Measurements from ENCODE around the gene ROCK2. TPM values are rescaled to one million over a fixed set of nuclear protein-coding genes. Genes with fewer than 3 reads are reported as not detected.

The ROCK2 gene
- total RNA-seq, 1 experiment from 2014 or later: 25.9 TPM

- CTCF ChIA-PET: no interaction called here
- Mint-ChIP-seq H3K4me3 (no peak overlapping the region), H3K27me3 (ENCODE audit: low read depth) (no peaks in the 10 kb centered on the region), H3K27ac (no peak overlapping the region), H3K9me3 (peaks cover 4% of the 10 kb centered on the region; the same call in 1 of the 2 replicates), H3K4me1 (no peaks in the 10 kb centered on the region), H3K36me3 (peaks cover 49% of the 10 kb centered on the region)
- POLR2A ChIA-PET: no interaction called here
- DNase-seq (ENCODE audit: low spot score) (no peak), ATAC-seq (no peak)
- TF ChIP-seq ZNF232 (CRISPR knock-in tag; IDR thresholded peaks at IDR 0.05) (no peak), PRDM15 (CRISPR knock-in tag; IDR thresholded peaks at IDR 0.05) (no peak), ZNF281 (CRISPR knock-in tag; IDR thresholded peaks at IDR 0.05) (no peak), ZNF263 (CRISPR knock-in tag; IDR thresholded peaks at IDR 0.05; ENCODE audit: low read depth) (no peak), E2F1 (CRISPR knock-in tag; IDR thresholded peaks at IDR 0.05) (no peak), RELA (CRISPR knock-in tag; IDR thresholded peaks at IDR 0.05; ENCODE audit: borderline replicate concordance) (no peak), AFF4 (CRISPR knock-in tag; IDR thresholded peaks at IDR 0.05; ENCODE audit: borderline replicate concordance) (no peak), GABPB1 (CRISPR knock-in tag; IDR thresholded peaks at IDR 0.05) (no peak), ATF3 (CRISPR knock-in tag; conservative IDR thresholded peaks at IDR 0.05) (no peak), ZMAT4 (CRISPR knock-in tag; IDR thresholded peaks at IDR 0.05) (no peak), MYBL2 (CRISPR knock-in tag; IDR thresholded peaks at IDR 0.05) (no peak)
- TF ChIP-seq, protein P1, sequence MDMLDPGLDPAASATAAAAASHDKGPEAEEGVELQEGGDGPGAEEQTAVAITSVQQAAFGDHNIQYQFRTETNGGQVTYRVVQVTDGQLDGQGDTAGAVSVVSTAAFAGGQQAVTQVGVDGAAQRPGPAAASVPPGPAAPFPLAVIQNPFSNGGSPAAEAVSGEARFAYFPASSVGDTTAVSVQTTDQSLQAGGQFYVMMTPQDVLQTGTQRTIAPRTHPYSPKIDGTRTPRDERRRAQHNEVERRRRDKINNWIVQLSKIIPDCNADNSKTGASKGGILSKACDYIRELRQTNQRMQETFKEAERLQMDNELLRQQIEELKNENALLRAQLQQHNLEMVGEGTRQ (CRISPR knock-in tag; IDR thresholded peaks at IDR 0.05): no peak
Observed at GRCh38 chr2:11214770-11215169, 129.7 kb downstream of the ROCK2 start.

Data from WTC11 (cell line).